Lower lobe of right lung (tissue), 2 donors: ENCODE data around the gene SMAD4. TPM values are rescaled to one million over a fixed set of nuclear protein-coding genes. Genes with fewer than 3 reads are reported as not detected.

Experiments
- ATAC-seq, 2 donors: fragments of 200-7000 bp; cut with Tn5 transposase; one replicate each; pipeline ENCODE4 v1.9.1; 2020 to 2022; ENCODE audit warnings: mild to moderate bottlenecking in 2 of 2, moderate library complexity in 2 of 2
- DNase-seq: peaks from one replicate; pipeline ENCODE4 v3.0.0-alpha.2; 2020
- H3K27ac ChIP-seq: fragments of 200-600 bp; one replicate; pipeline ENCODE4 v1.8.0; 2022
- H3K27me3 ChIP-seq: fragments of 200-600 bp; one replicate; pipeline ENCODE4 v1.8.0; 2022; ENCODE audit warnings: low read depth
- H3K36me3 ChIP-seq: fragments of 200-600 bp; one replicate; pipeline ENCODE4 v1.8.0; 2022; ENCODE audit warnings: mild to moderate bottlenecking
- H3K4me1 ChIP-seq: fragments of 200-600 bp; one replicate; pipeline ENCODE4 v1.8.0; 2022
- H3K4me3 ChIP-seq: fragments of 200-600 bp; one replicate; pipeline ENCODE4 v1.8.0; 2022; ENCODE audit warnings: mild to moderate bottlenecking
- H3K9me3 ChIP-seq: fragments of 200-600 bp; one replicate; pipeline ENCODE4 v1.8.0; 2022
- CTCF ChIP-seq: fragments of 200-600 bp; IDR thresholded peaks from one replicate; pipeline ENCODE4 v1.8.0; 2022; ENCODE audit warnings: antibody characterized with exemption, mild to moderate bottlenecking
- intact Hi-C: fragments of 100-400 bp; cut with DNase I; formaldehyde crosslinking; loops from one replicate; pipeline ENCODE4 v1.11.0; 2022
- total RNA-seq: library from RNA; stranded (reverse); fragmentation: NEBNext Ultra II Directional; extraction: Animal tissue kit (Norgen Biotek cat#: 25700); gene quantifications from one replicate; pipeline ENCODE4 v1.2.1, GENCODE V29; 2021
- donor health status: DM: no; HTN: yes; CAD: no; lungs with severe emphysema.

The SMAD4 gene
- total RNA-seq, 1 donor from 2014 or later, result 97.8 TPM

GRCh38 chr18:51072586-51073313, 42.7 kb downstream of the SMAD4 start:
- peaks cover 64% of the 10 kb centered on the region for H3K36me3 ChIP-seq
- H3K27me3 ChIP-seq, result no peaks in the 10 kb centered on the region
- ATAC-seq (no peak), DNase-seq (no peak)
- intact Hi-C loops, result no loop called here
- H3K27ac ChIP-seq, result no peak overlapping the region
- TF ChIP-seq CTCF, result no peak
- H3K9me3 ChIP-seq, result no peaks in the 10 kb centered on the region
- H3K4me1 ChIP-seq, result no peaks in the 10 kb centered on the region
- no peak overlapping the region for H3K4me3 ChIP-seq

DNA sequence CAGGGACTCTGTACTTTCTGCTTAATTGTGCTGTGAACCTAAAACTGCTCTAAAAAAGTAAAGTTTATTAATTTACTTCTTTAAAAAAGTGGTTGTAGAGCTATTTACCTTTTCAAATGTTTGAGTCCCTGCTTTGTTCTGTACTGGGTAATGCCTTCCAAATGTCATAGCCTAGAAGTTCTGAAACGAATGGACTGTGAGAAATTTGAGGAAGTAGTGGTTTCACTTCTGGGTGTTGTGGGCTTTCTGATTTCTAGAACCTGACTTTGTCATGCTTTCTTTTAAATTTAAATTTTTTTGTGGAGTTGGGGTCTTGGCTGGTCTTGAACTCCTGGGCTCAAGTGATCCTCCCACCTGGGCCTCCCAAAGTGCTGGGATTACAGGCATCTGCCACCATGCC, 44.6 kb downstream of the SMAD4 start:
- Histone ChIP-seq H3K4me3 (no peak overlapping the region), H3K9me3 (no peaks in the 10 kb centered on the region), H3K27me3 (no peaks in the 10 kb centered on the region), H3K36me3 (peaks cover 64% of the 10 kb centered on the region), H3K4me1 (no peaks in the 10 kb centered on the region), H3K27ac (no peak overlapping the region)
- intact Hi-C loops, result no loop called here
- no peak for ATAC-seq
- DNase-seq, result no peak
- TF ChIP-seq CTCF, result no peak

- intact Hi-C loops, result no loop called here
- H3K36me3 ChIP-seq, result peaks cover 66% of the 10 kb centered on the region
Measured at GRCh38 chr18:51076503-51076902, 46.5 kb downstream of the SMAD4 start.

GRCh38 chr18:51077217-51077616, 47.2 kb downstream of the SMAD4 start:
- H3K27me3 ChIP-seq, result no peaks in the 10 kb centered on the region
- no peak overlapping the region for H3K4me3 ChIP-seq
- no peak for TF ChIP-seq CTCF
- H3K36me3 ChIP-seq, result peaks cover 70% of the 10 kb centered on the region
- H3K27ac ChIP-seq, result no peak overlapping the region
- intact Hi-C loops, result no loop called here
- DNase-seq, result no peak
- no peaks in the 10 kb centered on the region for H3K4me1 ChIP-seq
- ATAC-seq, result no peak
- H3K9me3 ChIP-seq, result no peaks in the 10 kb centered on the region

More at GRCh38 chr18:51076503-51076902, 46.5 kb downstream of the SMAD4 start:
- no peaks in the 10 kb centered on the region for H3K9me3 ChIP-seq
- H3K27me3 ChIP-seq, result no peaks in the 10 kb centered on the region
- DNase-seq, result no peak
- H3K4me1 ChIP-seq, result no peaks in the 10 kb centered on the region
- no peak for TF ChIP-seq CTCF
- no peak overlapping the region for H3K27ac ChIP-seq
- ATAC-seq, result no peak
- H3K4me3 ChIP-seq, result no peak overlapping the region

DNA sequence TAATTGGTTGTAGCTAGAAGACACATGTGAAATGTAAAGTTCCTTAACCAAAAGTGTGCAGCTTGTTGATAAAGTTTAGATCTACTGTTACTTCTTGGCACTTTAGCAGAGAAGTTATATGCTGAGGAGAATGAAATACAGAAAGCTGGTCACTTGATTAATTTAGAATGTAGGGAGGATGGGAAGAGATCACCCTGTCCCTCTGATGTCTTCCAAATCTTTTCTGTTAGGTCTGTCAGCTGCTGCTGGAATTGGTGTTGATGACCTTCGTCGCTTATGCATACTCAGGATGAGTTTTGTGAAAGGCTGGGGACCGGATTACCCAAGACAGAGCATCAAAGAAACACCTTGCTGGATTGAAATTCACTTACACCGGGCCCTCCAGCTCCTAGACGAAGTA, 48.0 kb downstream of the SMAD4 start:
- TF ChIP-seq CTCF, result no peak
- peaks cover 73% of the 10 kb centered on the region for H3K36me3 ChIP-seq
- no peak overlapping the region for H3K27ac ChIP-seq
- no peaks in the 10 kb centered on the region for H3K4me1 ChIP-seq
- H3K9me3 ChIP-seq, result no peaks in the 10 kb centered on the region
- ATAC-seq, result no peak
- no peak for DNase-seq
- H3K4me3 ChIP-seq, result no peak overlapping the region
- no peaks in the 10 kb centered on the region for H3K27me3 ChIP-seq
- intact Hi-C loops, result no loop called here
